Endothelial cell (in vitro differentiated cells): ENCODE results near the gene TMPRSS2. TPM values are rescaled to one million over a fixed set of nuclear protein-coding genes. Genes with fewer than 3 reads are reported as not detected.

Experiments
- DNase-seq: peaks from one replicate; pipeline ENCODE4 v3.0.0; 2021; ENCODE audit warnings: low spot score
- H3K27ac Mint-ChIP-seq: one replicate; pipeline ENCODE4 v1.8.0; 2021; ENCODE audit warnings: mixed read lengths, inconsistent platforms; ENCODE audit not compliant: unreplicated experiment
- H3K27me3 Mint-ChIP-seq: one replicate; pipeline ENCODE4 v1.8.0; 2021; ENCODE audit warnings: mild to moderate bottlenecking, moderate library complexity, mixed read lengths, inconsistent platforms; ENCODE audit not compliant: unreplicated experiment
- H3K36me3 Mint-ChIP-seq: one replicate; pipeline ENCODE4 v1.8.0; 2021; ENCODE audit warnings: mild to moderate bottlenecking, low read depth, mixed read lengths, inconsistent platforms; ENCODE audit not compliant: unreplicated experiment
- H3K4me1 Mint-ChIP-seq: one replicate; pipeline ENCODE4 v1.8.0; 2021; ENCODE audit warnings: mild to moderate bottlenecking, mixed read lengths, inconsistent platforms; ENCODE audit not compliant: unreplicated experiment
- H3K4me3 Mint-ChIP-seq: one replicate; pipeline ENCODE4 v1.8.0; 2021; ENCODE audit warnings: mild to moderate bottlenecking, mixed read lengths, inconsistent platforms; ENCODE audit not compliant: unreplicated experiment
- H3K9me3 Mint-ChIP-seq: one replicate; pipeline ENCODE4 v1.8.0; 2021; ENCODE audit warnings: mixed read lengths, inconsistent platforms; ENCODE audit not compliant: unreplicated experiment
- total RNA-seq: library from RNA; stranded (reverse); fragmentation: NEBNext Ultra II Directional; extraction: Animal tissue kit (Norgen Biotek cat#: 25700); gene quantifications from one replicate; pipeline ENCODE4 v1.2.1, GENCODE V29; 2021; ENCODE audit not compliant: unreplicated experiment
- TF ChIP-seq, protein P1 (sequence below): fragments of 200-600 bp; sonication (generic); IDR thresholded peaks from one replicate; pipeline ENCODE4 v1.5.0; 2021; ENCODE audit warnings: antibody characterized with exemption; ENCODE audit not compliant: unreplicated experiment

TMPRSS2 gene
- total RNA-seq, 1 donor from 2014 or later: 46.3 TPM

DNA sequence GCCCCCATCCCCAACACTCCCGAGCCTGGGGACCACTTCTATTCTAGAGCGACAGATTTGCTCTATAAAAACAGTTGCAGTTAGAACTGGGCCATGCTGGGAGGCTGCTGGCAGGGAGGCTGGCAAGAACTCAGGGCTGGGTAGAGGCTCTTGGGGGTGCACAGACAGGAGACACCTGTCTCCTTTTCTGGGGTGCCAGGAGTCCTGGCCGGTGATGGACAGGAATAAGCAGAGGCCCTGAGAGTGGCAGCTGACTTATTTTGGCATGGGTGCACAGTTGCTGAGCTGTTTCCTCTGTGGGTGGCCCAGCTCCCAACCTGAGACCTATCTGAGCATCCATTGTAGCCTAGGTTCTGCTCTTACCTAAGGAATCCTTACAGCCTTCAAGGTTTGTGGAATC lies 39.2 kb upstream of the TMPRSS2 start:
- H3K9me3 Mint-ChIP-seq: no peaks in the 10 kb centered on the region
- no peak overlapping the region for H3K4me3 Mint-ChIP-seq
- H3K36me3 Mint-ChIP-seq: no peaks in the 10 kb centered on the region
- no peak for DNase-seq
- TF ChIP-seq, protein P1, sequence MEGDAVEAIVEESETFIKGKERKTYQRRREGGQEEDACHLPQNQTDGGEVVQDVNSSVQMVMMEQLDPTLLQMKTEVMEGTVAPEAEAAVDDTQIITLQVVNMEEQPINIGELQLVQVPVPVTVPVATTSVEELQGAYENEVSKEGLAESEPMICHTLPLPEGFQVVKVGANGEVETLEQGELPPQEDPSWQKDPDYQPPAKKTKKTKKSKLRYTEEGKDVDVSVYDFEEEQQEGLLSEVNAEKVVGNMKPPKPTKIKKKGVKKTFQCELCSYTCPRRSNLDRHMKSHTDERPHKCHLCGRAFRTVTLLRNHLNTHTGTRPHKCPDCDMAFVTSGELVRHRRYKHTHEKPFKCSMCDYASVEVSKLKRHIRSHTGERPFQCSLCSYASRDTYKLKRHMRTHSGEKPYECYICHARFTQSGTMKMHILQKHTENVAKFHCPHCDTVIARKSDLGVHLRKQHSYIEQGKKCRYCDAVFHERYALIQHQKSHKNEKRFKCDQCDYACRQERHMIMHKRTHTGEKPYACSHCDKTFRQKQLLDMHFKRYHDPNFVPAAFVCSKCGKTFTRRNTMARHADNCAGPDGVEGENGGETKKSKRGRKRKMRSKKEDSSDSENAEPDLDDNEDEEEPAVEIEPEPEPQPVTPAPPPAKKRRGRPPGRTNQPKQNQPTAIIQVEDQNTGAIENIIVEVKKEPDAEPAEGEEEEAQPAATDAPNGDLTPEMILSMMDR: no peak
- H3K4me1 Mint-ChIP-seq: peaks cover 2% of the 10 kb centered on the region
- H3K27me3 Mint-ChIP-seq: peaks cover 10% of the 10 kb centered on the region
- H3K27ac Mint-ChIP-seq: no peak overlapping the region

DNA sequence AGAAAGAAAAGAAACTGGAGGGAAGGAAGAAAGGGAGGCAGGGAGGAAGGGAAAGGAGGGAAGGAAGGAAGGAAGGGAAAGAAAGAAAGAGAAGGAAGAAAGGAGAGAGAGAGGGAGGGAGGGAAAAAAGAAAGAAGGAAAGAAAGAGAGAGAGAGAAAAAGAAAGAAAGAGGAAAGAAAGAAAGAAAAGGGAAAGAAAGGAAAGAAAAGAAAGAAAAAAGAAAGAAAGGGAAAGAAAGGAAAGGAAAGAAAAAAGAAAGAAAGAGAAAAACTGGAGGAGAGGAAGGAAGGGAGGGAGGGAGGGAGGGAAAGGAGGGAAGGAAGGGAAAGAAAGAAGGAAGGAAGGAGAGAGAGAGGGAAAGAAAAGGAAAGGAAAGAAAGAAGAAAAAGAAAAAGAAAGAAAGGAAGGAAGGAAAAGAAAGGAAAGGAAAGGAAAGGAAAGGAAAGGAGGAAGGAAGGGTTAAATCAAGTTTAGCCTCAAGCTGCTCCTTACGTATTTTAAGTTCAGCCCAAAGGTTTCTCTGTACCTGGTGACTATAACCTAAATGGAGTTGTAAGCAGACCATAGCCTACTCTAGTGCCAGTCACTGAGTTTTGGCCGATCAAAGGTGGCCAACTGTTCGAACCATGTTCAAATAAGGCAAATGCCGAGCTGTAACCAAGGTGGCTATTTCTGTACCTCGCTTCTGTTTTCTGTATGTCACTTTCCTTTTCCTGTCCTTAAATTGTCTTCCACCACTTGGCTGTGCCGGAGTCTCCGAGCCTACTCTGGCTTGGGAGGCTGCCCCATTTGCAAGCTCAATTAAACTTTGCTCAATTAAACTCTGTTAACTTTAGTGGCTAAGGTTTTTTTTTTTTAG lies 37.8 kb upstream of the TMPRSS2 start:
- peaks cover 6% of the 10 kb centered on the region for H3K27me3 Mint-ChIP-seq
- TF ChIP-seq, protein P1: no peak
- DNase-seq: no peak
- peaks cover 2% of the 10 kb centered on the region for H3K4me1 Mint-ChIP-seq
- no peak overlapping the region for H3K4me3 Mint-ChIP-seq
- no peak overlapping the region for H3K27ac Mint-ChIP-seq
- no peaks in the 10 kb centered on the region for H3K36me3 Mint-ChIP-seq
- no peaks in the 10 kb centered on the region for H3K9me3 Mint-ChIP-seq

DNA sequence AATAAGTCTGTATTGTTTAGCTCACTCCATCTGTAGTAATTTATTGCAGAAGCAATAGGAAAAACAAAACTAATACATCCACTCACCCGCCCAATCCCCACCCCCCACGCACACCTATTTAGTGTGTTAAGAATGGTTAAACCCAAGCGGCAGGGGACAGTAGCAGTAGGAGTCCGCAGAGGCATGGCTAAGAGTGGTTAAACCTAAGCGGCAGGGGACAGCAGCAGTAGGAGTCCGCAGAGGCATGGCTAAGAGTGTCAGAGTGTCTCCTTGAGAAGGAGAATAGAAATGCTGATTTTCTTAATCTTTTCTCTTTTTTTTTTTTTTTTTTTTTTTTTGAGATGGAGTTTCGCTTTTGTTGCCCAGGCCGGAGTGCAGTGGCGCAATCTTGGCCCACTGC lies 34.8 kb upstream of the TMPRSS2 start:
- TF ChIP-seq, protein P1: no peak
- H3K4me1 Mint-ChIP-seq: peaks cover 2% of the 10 kb centered on the region
- no peaks in the 10 kb centered on the region for H3K9me3 Mint-ChIP-seq
- H3K36me3 Mint-ChIP-seq: no peaks in the 10 kb centered on the region
- no peak overlapping the region for H3K27ac Mint-ChIP-seq
- H3K27me3 Mint-ChIP-seq: no peaks in the 10 kb centered on the region
- DNase-seq: no peak
- H3K4me3 Mint-ChIP-seq: no peak overlapping the region

DNA sequence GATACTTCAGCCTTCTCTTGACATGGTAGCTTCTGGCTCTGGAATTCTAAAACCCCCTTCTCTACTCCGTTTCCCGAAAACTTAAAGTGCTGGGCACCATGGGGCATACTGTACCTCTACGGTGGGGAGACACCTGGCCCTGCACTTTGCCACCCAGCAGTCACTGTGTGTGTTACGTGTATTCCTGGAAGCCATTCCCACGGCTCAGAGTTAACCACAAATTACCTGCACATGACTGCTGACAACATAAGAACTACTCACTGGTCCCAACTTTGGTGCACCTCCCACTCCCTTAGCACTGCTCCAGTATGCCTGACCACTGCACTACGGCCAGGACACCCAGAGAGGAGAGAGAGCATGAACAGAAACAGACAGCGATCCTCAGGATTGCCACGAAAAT lies 29.4 kb upstream of the TMPRSS2 start:
- DNase-seq: no peak
- Mint-ChIP-seq H3K27me3 (peaks cover 3% of the 10 kb centered on the region), H3K4me3 (no peak overlapping the region), H3K9me3 (no peaks in the 10 kb centered on the region), H3K4me1 (no peaks in the 10 kb centered on the region), H3K36me3 (no peaks in the 10 kb centered on the region), H3K27ac (no peak overlapping the region)
- TF ChIP-seq, protein P1: no peak

DNA sequence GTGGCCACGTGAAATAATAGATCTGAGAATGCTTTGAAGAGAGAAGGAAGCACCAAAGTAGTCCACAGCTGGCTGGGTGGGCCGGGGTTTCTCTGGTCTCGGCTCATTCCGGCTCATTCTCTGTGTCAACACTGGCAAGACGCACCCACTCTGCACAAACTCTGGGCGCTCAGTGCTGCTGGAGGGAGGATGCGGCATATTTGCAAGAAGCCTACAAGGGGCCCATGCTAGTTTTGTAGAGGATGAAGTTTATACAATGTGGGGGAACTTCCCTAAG lies 28.8 kb upstream of the TMPRSS2 start:
- H3K27ac Mint-ChIP-seq: no peak overlapping the region
- no peak overlapping the region for H3K4me3 Mint-ChIP-seq
- no peaks in the 10 kb centered on the region for H3K4me1 Mint-ChIP-seq
- no peaks in the 10 kb centered on the region for H3K36me3 Mint-ChIP-seq
- TF ChIP-seq, protein P1: no peak
- DNase-seq: no peak
- H3K9me3 Mint-ChIP-seq: no peaks in the 10 kb centered on the region
- peaks cover 3% of the 10 kb centered on the region for H3K27me3 Mint-ChIP-seq
